HepG2 (cell line): ENCODE results near the gene GABARAPL2. TPM values are rescaled to one million over a fixed set of nuclear protein-coding genes. Genes with fewer than 3 reads are reported as not detected.

Experiments used
- ATAC-seq: fragments of 200-7000 bp; cut with Tn5 transposase; 3 replicates; pipeline ENCODE4 v1.9.1; 2020; ENCODE audit warnings: mild to moderate bottlenecking, moderate library complexity
- BruUV-seq: library from RNA; stranded (reverse); fragments of 400-500 nt; replicated peaks from 2 replicates; lab custom pipeline; 2021; lab: Mats Ljungman, UMichigan
- CTCF ChIA-PET: fragments of 300-600 bp; formaldehyde crosslinking; extraction: SDS; loops from one replicate; lab custom pipeline; 2021; ENCODE audit warnings: low total read pairs, inconsistent platforms, low intra/inter-chr PET ratio; lab: Yijun Ruan, JAX
- POLR2A ChIA-PET: fragments of 350-600 bp; sonication (Branson Sonifier 250); formaldehyde crosslinking; loops from one replicate; lab custom pipeline; 2020; ENCODE audit warnings: antibody characterized with exemption, inconsistent platforms; lab: Yijun Ruan, JAX
- DNase-seq: peaks from one replicate; pipeline ENCODE4 v3.0.0-alpha.2; 2015; ENCODE audit warnings: low spot score
- FAIRE-seq: peaks from 3 replicates; lab custom pipeline; 2011; peaks lifted over from hg19 to GRCh38; lab: Jason Lieb, UNC
- H2AFZ ChIP-seq: one replicate; pipeline ENCODE4 v1.6.1; 2011; ENCODE audit warnings: low read length, inconsistent platforms
- H3K27ac ChIP-seq: fragments of 300-600 bp; 3 replicates; pipeline ENCODE4 v1.8.0; 2011; ENCODE audit warnings: mixed run types, mild to moderate bottlenecking, mixed read lengths, low read length, inconsistent platforms; ENCODE audit not compliant: insufficient read depth; ENCODE audit errors: extremely low read length
- H3K27me3 ChIP-seq, 2 experiments: fragments of 200-600 bp in 1 of 2; 2 replicates in 1 of 2; 3 replicates in 1 of 2; pipeline versions ENCODE4 v1.6.0 to v1.8.0; 2011; ENCODE audit warnings: low read length in 2 of 2, mild to moderate bottlenecking in 2 of 2, moderate library complexity in 2 of 2, inconsistent platforms in 1 of 2; ENCODE audit not compliant: insufficient read depth in 2 of 2, control insufficient read depth in 1 of 2
- H3K36me3 ChIP-seq, 2 experiments: fragments of 200-600 bp in 1 of 2; replicated peaks in 1 of 2; 2 replicates in 1 of 2; 3 replicates in 1 of 2; pipeline versions ENCODE4 v1.5.1 to v1.8.0; 2011; ENCODE audit warnings: low read length in 2 of 2, inconsistent platforms in 1 of 2; ENCODE audit not compliant: insufficient read depth in 2 of 2, control insufficient read depth in 1 of 2
- H3K4me1 ChIP-seq: 2 replicates; pipeline ENCODE4 v1.5.1; 2012; ENCODE audit warnings: low read length, inconsistent platforms; ENCODE audit not compliant: insufficient read depth
- H3K4me2 ChIP-seq: 2 replicates; pipeline ENCODE4 v1.6.0; 2011; ENCODE audit warnings: low read depth, low read length, inconsistent platforms
- H3K4me3 ChIP-seq, 3 experiments: fragments of 200-600 bp in 1 of 3; sonication (generic), shearing (Covaris generic) in 1 of 3; replicated peaks in 1 of 3; 2 replicates each; pipeline ENCODE4 v1.5.1; 2011 to 2016; ENCODE audit warnings: low read length in 3 of 3, inconsistent platforms in 2 of 3, low read depth in 2 of 3, mild to moderate bottlenecking in 2 of 3, control low read depth in 1 of 3, mixed read lengths in 1 of 3; ENCODE audit not compliant: insufficient read depth in 1 of 3
- H3K79me2 ChIP-seq: one replicate; pipeline ENCODE4 v1.6.1; 2011; ENCODE audit warnings: low read length, inconsistent platforms; ENCODE audit not compliant: insufficient read depth
- H3K9ac ChIP-seq: 2 replicates; pipeline ENCODE4 v1.6.0; 2011; ENCODE audit warnings: mild to moderate bottlenecking, low read depth, low read length, inconsistent platforms; ENCODE audit not compliant: insufficient read depth
- H3K9me3 ChIP-seq: 2 replicates; pipeline ENCODE4 v1.5.1; 2012; ENCODE audit warnings: mild to moderate bottlenecking, low read length
- H4K20me1 ChIP-seq: 2 replicates; pipeline ENCODE4 v1.6.0; 2011; ENCODE audit warnings: inconsistent platforms, mild to moderate bottlenecking, low read length, moderate library complexity; ENCODE audit not compliant: insufficient read depth
- BRF2 ChIP-seq: sonication (generic); formaldehyde crosslinking; IDR thresholded peaks from 2 replicates; pipeline ENCODE4 v1.8.1; 2022; ENCODE audit warnings: mild to moderate bottlenecking, missing genetic modification reagents
- CHCHD3 ChIP-seq: sonication (generic); formaldehyde crosslinking; IDR thresholded peaks from 2 replicates; pipeline ENCODE4 v1.8.0; 2022; ENCODE audit warnings: mild to moderate bottlenecking, missing genetic modification reagents, moderate library complexity
- NFE2L2 ChIP-seq: fragments of 150-350 bp; IDR thresholded peaks from 2 replicates; pipeline ENCODE4 v1.6.1; 2014; ENCODE audit warnings: low read length
- NR1H2 ChIP-seq: sonication (generic); formaldehyde crosslinking; IDR thresholded peaks from 2 replicates; pipeline ENCODE4 v1.8.1; 2022; ENCODE audit warnings: low read depth, missing genetic modification reagents, borderline replicate concordance
- UBTF ChIP-seq: sonication (generic); formaldehyde crosslinking; IDR thresholded peaks from 2 replicates; pipeline ENCODE4 v1.4.0; 2020; ENCODE audit warnings: mild to moderate bottlenecking, missing genetic modification reagents
- ZBTB21 ChIP-seq: sonication (generic); formaldehyde crosslinking; IDR thresholded peaks from 2 replicates; pipeline ENCODE4 v1.4.0; 2020; ENCODE audit warnings: missing genetic modification reagents
- ZBTB25 ChIP-seq: IDR thresholded peaks from 2 replicates; pipeline ENCODE4 v1.6.1; 2018; ENCODE audit warnings: missing genetic modification reagents
- ZBTB26 ChIP-seq: IDR thresholded peaks from 2 replicates; pipeline ENCODE4 v1.6.1; 2016; ENCODE audit warnings: missing compliant biosample characterization, missing genetic modification reagents, borderline replicate concordance
- ZFP62 ChIP-seq: sonication (generic); formaldehyde crosslinking; IDR thresholded peaks from 2 replicates; pipeline ENCODE4 v1.4.0; 2020; ENCODE audit warnings: missing genetic modification reagents
- WGBS: methylation state at CpG from one replicate; pipeline ENCODE4 v1.1.6; 2017; ENCODE audit warnings: low lambda C conversion rate; 5-methylcytosine and 5-hydroxymethylcytosine counted together
- in situ Hi-C: cut with HindIII; loops from 2 replicates; pipeline ENCODE4 v1.10.0; 2017; ENCODE audit warnings: low pct_unique_long_range_greater_than_20kb; ENCODE audit not compliant: extremely low pct_ligation_motif_present
- intact Hi-C: fragments of 100-400 bp; cut with micrococcal nuclease; formaldehyde crosslinking; loops from one replicate; pipeline ENCODE4 v1.10.0; 2022; ENCODE audit not compliant: unreplicated experiment
- polyA plus RNA-seq, 8 experiments: library from polyadenylated mRNA; depleted of rRNA in 3 of 8; stranded (reverse) in 7 of 8; unstranded in 1 of 8; fragments of >200 nt; fragmentation: Illumina TruSeq in 4 of 8; extraction: Trizol in 4 of 8; gene quantifications; 2 replicates each; pipeline versions ENCODE4 v1.2.1 to v1.2.3, GENCODE V29; 2011 to 2016; ENCODE audit warnings: low read depth in 4 of 8, missing spikeins in 1 of 8, mixed read lengths in 1 of 8; ENCODE audit not compliant: insufficient read depth in 1 of 8
- total RNA-seq, 5 experiments: library from RNA; depleted of rRNA; stranded (reverse); fragments of >200 nt; fragmentation: Illumina TruSeq; extraction: Trizol; gene quantifications; 2 replicates each; pipeline ENCODE4 v1.2.3, GENCODE V29; 2016; ENCODE audit warnings: low read depth in 1 of 5

Gene GABARAPL2
- total and polyA plus RNA-seq, 2 of the 13 experiments (the other 11 are each of a cell fraction or from before 2014, with no cell fraction given): 76.4 to 83.0 TPM

- no peak for TF ChIP-seq BRF2
Observed at GRCh38 chr16:75614066-75614897, 48.1 kb downstream of the GABARAPL2 start (continued).

- H3K36me3 ChIP-seq: peaks cover 10 to 46% of the 10 kb centered on the region in 2 experiments; a peak in 4 of 5 replicates
- DNase-seq: no peak
- H3K4me1 ChIP-seq: 0 out of 2 replicates have a peak, but pooled peaks cover 3% of the 10 kb centered on the region
- intact Hi-C loops: no loop called here
- no peaks in the 10 kb centered on the region for H4K20me1 ChIP-seq
- no peak overlapping the region for H2AFZ ChIP-seq
- H3K4me2 ChIP-seq: no peak overlapping the region
- H3K9me3 ChIP-seq: no peaks in the 10 kb centered on the region
- in situ Hi-C loops: no loop called here
- ATAC-seq: no peak
- TF ChIP-seq CHCHD3 (CRISPR knock-in tag): no peak
- WGBS: 94% methylated on average over 2 of the region's 2 CpGs
- H3K79me2 ChIP-seq: no peaks in the 10 kb centered on the region
- CTCF ChIA-PET: no interaction called here
- H3K27ac ChIP-seq: no peak overlapping the region
- no TSS peak for BruUV-seq
- no peak overlapping the region for H3K9ac ChIP-seq
- no peak overlapping the region for H3K4me3 ChIP-seq
- no peak for FAIRE-seq
- POLR2A ChIA-PET: no interaction called here
- no peaks in the 10 kb centered on the region for H3K27me3 ChIP-seq
Observed at GRCh38 chr16:75615619-75616018, 49.4 kb downstream of the GABARAPL2 start.

GRCh38 chr16:75616521-75617010, 50.4 kb downstream of the GABARAPL2 start:
- H3K27ac ChIP-seq: no peak overlapping the region
- H3K79me2 ChIP-seq: no peaks in the 10 kb centered on the region
- POLR2A ChIA-PET: no interaction called here
- H3K9ac ChIP-seq: no peak overlapping the region
- H3K4me2 ChIP-seq: no peak overlapping the region
- CTCF ChIA-PET: no interaction called here
- H3K4me3 ChIP-seq: no peak overlapping the region
- peaks cover 12% of the 10 kb centered on the region for H3K4me1 ChIP-seq
- in situ Hi-C loops: no loop called here
- no peaks in the 10 kb centered on the region for H3K9me3 ChIP-seq
- intact Hi-C loops: no loop called here
- BruUV-seq: no TSS peak
- FAIRE-seq (no peak), ATAC-seq (no peak), DNase-seq (no peak)
- WGBS: 93% methylated on average over 4 of the region's 4 CpGs
- H2AFZ ChIP-seq: no peak overlapping the region
- peaks cover 7 to 43% of the 10 kb centered on the region in 2 experiments; a peak in 4 of 5 replicates for H3K36me3 ChIP-seq
- no peaks in the 10 kb centered on the region for H4K20me1 ChIP-seq
- no peaks in the 10 kb centered on the region for H3K27me3 ChIP-seq
- no peak for TF ChIP-seq NR1H2 (CRISPR knock-in tag)
- TF ChIP-seq UBTF (CRISPR knock-in tag): no peak
- no peak for TF ChIP-seq NFE2L2
- TF ChIP-seq ZBTB21 (CRISPR knock-in tag): no peak
- no peak for TF ChIP-seq ZBTB25 (CRISPR knock-in tag)
- no peak for TF ChIP-seq ZBTB26 (CRISPR knock-in tag)
- no peak for TF ChIP-seq ZFP62 (CRISPR knock-in tag)
